ENCODE measurements around the gene PTGR3.

Gene PTGR3

GRCh38 chr18:75208155-75208835 lies 644 bp downstream of the PTGR3 start:
- H2AFZ ChIP-seq (ENCODE audit: low read length, unreplicated experiment) = peak overlapping the region; percentile 48
- peaks cover 32% of the 10 kb centered on the region for H3K4me1 ChIP-seq (ENCODE audit: control insufficient read depth, insufficient read depth, low read length, unreplicated experiment)
- H3K79me2 ChIP-seq (ENCODE audit: control insufficient read depth, insufficient read depth, low read length, unreplicated experiment) = peaks cover 58% of the 10 kb centered on the region
- no peaks in the 10 kb centered on the region for H3K27me3 ChIP-seq (ENCODE audit: insufficient read depth, low read length)
- H3K36me3 ChIP-seq (ENCODE audit: insufficient read depth, low read length) = no peaks in the 10 kb centered on the region
- H3K4me3 ChIP-seq (ENCODE audit: low read depth, low read length) = peak overlapping the region; percentile 97
- peak overlapping the region; percentile 75 for H3K27ac ChIP-seq (ENCODE audit: low read depth, low read length)

DNA sequence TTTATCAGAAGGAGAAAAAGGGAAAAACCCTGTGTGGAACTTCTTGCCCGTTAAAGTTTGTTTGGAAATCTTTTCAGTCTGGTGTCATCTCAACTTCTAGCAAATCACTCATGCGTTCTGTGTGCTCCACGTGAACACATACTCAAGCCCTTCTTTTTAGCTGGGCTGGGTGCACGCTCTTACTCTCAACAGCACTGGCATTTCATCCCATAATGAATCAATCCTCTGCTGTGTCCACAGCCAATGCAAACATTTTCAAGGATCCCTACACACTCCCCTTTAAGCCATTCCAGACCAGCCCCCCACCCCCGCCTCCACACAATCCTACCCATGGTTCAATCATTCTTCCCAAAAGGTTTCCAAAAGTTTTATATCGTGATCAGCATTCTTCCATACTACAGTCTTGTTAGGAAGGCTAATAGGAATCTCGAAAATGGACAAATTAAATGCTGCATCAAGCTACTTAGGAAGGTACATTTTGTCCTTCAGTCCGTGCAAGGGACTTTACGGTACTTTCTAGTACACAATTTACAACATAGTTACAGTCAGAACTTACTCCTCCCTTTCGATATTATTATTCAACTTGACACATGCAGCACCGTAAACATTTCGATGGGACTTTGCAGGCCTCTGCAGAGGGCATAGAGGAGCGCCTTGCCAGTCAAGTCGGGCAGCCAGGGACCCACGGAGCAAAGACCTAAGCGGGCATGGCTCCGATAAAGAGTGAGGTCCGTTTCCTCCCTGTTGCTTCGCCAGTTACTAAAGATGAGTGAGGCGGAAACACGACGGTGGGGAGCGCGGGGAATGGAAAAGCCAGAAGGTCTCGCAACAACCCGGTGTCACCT lies 1.4 kb downstream of the PTGR3 start:
- Histone ChIP-seq H3K79me2 (ENCODE audit: control insufficient read depth, insufficient read depth, low read length, unreplicated experiment) (peaks cover 64% of the 10 kb centered on the region), H3K4me1 (ENCODE audit: control insufficient read depth, insufficient read depth, low read length, unreplicated experiment) (peaks cover 32% of the 10 kb centered on the region), H3K27ac (ENCODE audit: low read depth, low read length) (peak overlapping the region; percentile 75), H3K4me3 (ENCODE audit: low read depth, low read length) (peak overlapping the region; percentile 97), H3K36me3 (ENCODE audit: insufficient read depth, low read length) (no peaks in the 10 kb centered on the region), H3K27me3 (ENCODE audit: insufficient read depth, low read length) (no peaks in the 10 kb centered on the region), H2AFZ (ENCODE audit: low read length, unreplicated experiment) (peak overlapping the region; percentile 48)

- Histone ChIP-seq H3K4me1 (ENCODE audit: control insufficient read depth, insufficient read depth, low read length, unreplicated experiment) (peaks cover 38% of the 10 kb centered on the region), H3K36me3 (ENCODE audit: insufficient read depth, low read length) (no peaks in the 10 kb centered on the region; the same call in 1 of the 2 replicates), H3K4me3 (ENCODE audit: low read depth, low read length) (peak overlapping the region; percentile 97), H3K79me2 (ENCODE audit: control insufficient read depth, insufficient read depth, low read length, unreplicated experiment) (peaks cover 65% of the 10 kb centered on the region), H2AFZ (ENCODE audit: low read length, unreplicated experiment) (no peak overlapping the region), H3K27me3 (ENCODE audit: insufficient read depth, low read length) (no peaks in the 10 kb centered on the region), H3K27ac (ENCODE audit: low read depth, low read length) (peak overlapping the region; percentile 75; the same call in 1 of the 2 replicates)
These were observed 2.3 kb downstream of the PTGR3 start for GRCh38 chr18:75206452-75207309.

- H3K27me3 ChIP-seq (ENCODE audit: insufficient read depth, low read length) = no peaks in the 10 kb centered on the region
- H3K36me3 ChIP-seq (ENCODE audit: insufficient read depth, low read length) = peaks cover 4% of the 10 kb centered on the region; the same call in 1 of the 2 replicates
- 0 out of 2 replicates have a peak overlapping the region, but pooled peaks have one; percentile 4 for H3K27ac ChIP-seq (ENCODE audit: low read depth, low read length)
- H3K79me2 ChIP-seq (ENCODE audit: control insufficient read depth, insufficient read depth, low read length, unreplicated experiment) = peaks cover 74% of the 10 kb centered on the region
- no peak overlapping the region for H2AFZ ChIP-seq (ENCODE audit: low read length, unreplicated experiment)
- peak overlapping the region; percentile 97 for H3K4me3 ChIP-seq (ENCODE audit: low read depth, low read length)
- H3K4me1 ChIP-seq (ENCODE audit: control insufficient read depth, insufficient read depth, low read length, unreplicated experiment) = peaks cover 38% of the 10 kb centered on the region
These were observed 3.3 kb downstream of the PTGR3 start for GRCh38 chr18:75205514-75206132.

DNA sequence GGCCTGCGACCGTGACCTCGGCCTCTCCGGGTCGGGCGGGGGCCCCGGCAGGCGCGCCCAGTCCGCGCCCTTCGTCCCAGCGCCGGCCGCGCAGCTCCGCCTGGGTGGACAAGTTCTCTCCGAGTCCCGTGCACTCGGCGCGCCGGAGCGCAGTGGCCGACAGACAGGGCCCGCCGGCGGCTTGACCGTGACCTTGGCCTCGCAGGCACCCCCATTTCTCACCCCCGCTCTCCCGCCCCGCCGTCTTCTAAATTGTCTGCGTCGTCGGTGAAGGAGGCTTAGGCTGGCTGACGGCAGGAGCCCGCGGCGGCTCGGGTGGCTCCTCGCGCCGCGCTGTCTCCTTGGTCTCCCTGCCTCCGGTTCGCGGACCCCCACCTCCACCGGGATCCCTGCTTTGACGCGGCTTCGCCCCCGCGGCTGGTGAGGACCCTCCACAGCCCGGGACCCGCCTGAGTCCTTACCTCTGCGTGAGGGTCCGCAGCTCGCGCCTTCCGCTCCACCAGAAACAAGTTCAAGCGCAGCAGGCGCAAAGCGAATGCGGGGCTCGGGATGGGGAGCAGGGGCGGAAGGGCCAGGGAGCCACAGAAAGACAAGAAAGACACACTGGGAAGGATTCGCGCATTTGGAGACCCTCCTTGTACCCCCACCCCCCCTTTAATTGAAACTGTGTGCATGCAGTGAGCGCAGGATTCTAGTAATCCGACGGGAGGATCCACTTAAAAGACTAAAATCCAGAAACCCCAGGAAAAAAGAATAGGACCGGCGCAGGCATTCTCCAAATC lies 4.0 kb downstream of the PTGR3 start:
- H3K79me2 ChIP-seq (ENCODE audit: control insufficient read depth, insufficient read depth, low read length, unreplicated experiment) = peaks cover 81% of the 10 kb centered on the region
- peak overlapping the region; percentile 36 for H2AFZ ChIP-seq (ENCODE audit: low read length, unreplicated experiment)
- H3K4me3 ChIP-seq (ENCODE audit: low read depth, low read length) = peak overlapping the region; percentile 97

GRCh38 chr18:75204269-75204731 lies 4.6 kb downstream of the PTGR3 start:
- Histone ChIP-seq H3K79me2 (ENCODE audit: control insufficient read depth, insufficient read depth, low read length, unreplicated experiment) (peaks cover 85% of the 10 kb centered on the region), H3K4me1 (ENCODE audit: control insufficient read depth, insufficient read depth, low read length, unreplicated experiment) (peaks cover 49% of the 10 kb centered on the region), H3K27me3 (ENCODE audit: insufficient read depth, low read length) (no peaks in the 10 kb centered on the region), H3K4me3 (ENCODE audit: low read depth, low read length) (peak overlapping the region; percentile 97), H3K36me3 (ENCODE audit: insufficient read depth, low read length) (peaks cover 10% of the 10 kb centered on the region; the same call in 1 of the 2 replicates), H3K27ac (ENCODE audit: low read depth, low read length) (no peak overlapping the region), H2AFZ (ENCODE audit: low read length, unreplicated experiment) (peak overlapping the region; percentile 36)

More for the DNA sequence above, 4.0 kb downstream of the PTGR3 start:
- peaks cover 43% of the 10 kb centered on the region for H3K4me1 ChIP-seq (ENCODE audit: control insufficient read depth, insufficient read depth, low read length, unreplicated experiment)
- peaks cover 7% of the 10 kb centered on the region; the same call in 1 of the 2 replicates for H3K36me3 ChIP-seq (ENCODE audit: insufficient read depth, low read length)
- H3K27ac ChIP-seq (ENCODE audit: low read depth, low read length) = 0 out of 2 replicates have a peak overlapping the region, but pooled peaks have one; percentile 4
- no peaks in the 10 kb centered on the region for H3K27me3 ChIP-seq (ENCODE audit: insufficient read depth, low read length)

- H3K4me3 ChIP-seq (ENCODE audit: low read depth, low read length) = peak overlapping the region; percentile 97
- no peak overlapping the region for H2AFZ ChIP-seq (ENCODE audit: low read length, unreplicated experiment)
- H3K27ac ChIP-seq (ENCODE audit: low read depth, low read length) = no peak overlapping the region
These were observed 5.3 kb downstream of the PTGR3 start for GRCh38 chr18:75203416-75204268.

DNA sequence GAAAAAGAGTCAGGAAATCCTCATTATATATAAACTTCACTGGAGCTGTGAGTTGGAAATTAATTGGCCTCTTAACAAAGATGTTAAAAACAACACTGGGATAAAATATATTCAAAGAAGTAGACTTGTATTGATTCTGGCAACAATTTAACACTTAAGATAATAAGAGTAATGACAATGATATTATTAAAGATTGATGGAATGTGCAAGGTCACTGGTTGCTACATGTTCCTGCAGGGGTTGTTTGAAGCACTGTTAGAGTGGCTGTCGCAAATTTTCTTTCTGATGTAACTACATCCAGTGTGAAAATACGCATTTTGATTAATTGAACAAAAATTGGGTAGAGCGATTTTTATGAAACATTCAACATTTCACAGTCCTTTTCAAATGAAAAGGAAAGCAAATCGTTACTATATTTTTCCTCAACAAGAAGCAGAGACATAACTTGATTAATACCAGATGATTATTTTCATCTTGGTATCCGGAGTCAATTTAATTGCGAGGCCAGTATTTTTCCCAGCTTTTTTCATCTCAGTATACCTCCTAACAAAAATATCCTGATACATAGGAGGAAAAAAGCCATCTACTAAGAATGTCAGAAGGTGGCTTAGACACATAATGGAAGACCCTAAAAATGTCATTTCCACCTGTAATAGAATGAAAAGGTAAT lies 6.1 kb downstream of the PTGR3 start:
- H2AFZ ChIP-seq (ENCODE audit: low read length, unreplicated experiment) = no peak overlapping the region
- H3K4me1 ChIP-seq (ENCODE audit: control insufficient read depth, insufficient read depth, low read length, unreplicated experiment) = peaks cover 63% of the 10 kb centered on the region
- no peak overlapping the region for H3K27ac ChIP-seq (ENCODE audit: low read depth, low read length)
- H3K27me3 ChIP-seq (ENCODE audit: insufficient read depth, low read length) = no peaks in the 10 kb centered on the region
- peaks cover 91% of the 10 kb centered on the region for H3K79me2 ChIP-seq (ENCODE audit: control insufficient read depth, insufficient read depth, low read length, unreplicated experiment)
- peak overlapping the region; percentile 97 for H3K4me3 ChIP-seq (ENCODE audit: low read depth, low read length)
- H3K36me3 ChIP-seq (ENCODE audit: insufficient read depth, low read length) = peaks cover 10% of the 10 kb centered on the region; the same call in 1 of the 2 replicates

More at GRCh38 chr18:75203416-75204268, 5.3 kb downstream of the PTGR3 start:
- peaks cover 10% of the 10 kb centered on the region; the same call in 1 of the 2 replicates for H3K36me3 ChIP-seq (ENCODE audit: insufficient read depth, low read length)
- H3K27me3 ChIP-seq (ENCODE audit: insufficient read depth, low read length) = no peaks in the 10 kb centered on the region
- H3K4me1 ChIP-seq (ENCODE audit: control insufficient read depth, insufficient read depth, low read length, unreplicated experiment) = peaks cover 55% of the 10 kb centered on the region
- H3K79me2 ChIP-seq (ENCODE audit: control insufficient read depth, insufficient read depth, low read length, unreplicated experiment) = peaks cover 89% of the 10 kb centered on the region
